DOHH2 (cell line): ENCODE measurements around the gene USP48.

Source experiments
- H3F3A ChIP-seq: fragments of 200-600 bp; sonication (generic), shearing (Covaris generic); 2 replicates; pipeline ENCODE4 v1.6.0; 2016; ENCODE audit warnings: antibody characterized with exemption, mild to moderate bottlenecking; ENCODE audit not compliant: control insufficient read depth, insufficient read depth
- H3K27ac ChIP-seq: fragments of 200-600 bp; sonication (generic); 2 replicates; pipeline ENCODE4 v1.5.1; 2014; ENCODE audit warnings: low read depth, mild to moderate bottlenecking, low read length, moderate library complexity
- H3K27me3 ChIP-seq: fragments of 200-600 bp; sonication (generic); 2 replicates; pipeline ENCODE4 v1.6.1; 2014; ENCODE audit warnings: mild to moderate bottlenecking, low read length, mixed read lengths; ENCODE audit not compliant: control insufficient read depth
- H3K36me3 ChIP-seq: fragments of 200-600 bp; sonication (generic); 2 replicates; pipeline ENCODE4 v1.6.1; 2014; ENCODE audit warnings: mild to moderate bottlenecking, low read length, moderate library complexity, mixed read lengths; ENCODE audit not compliant: control insufficient read depth
- H3K4me1 ChIP-seq: fragments of 200-600 bp; sonication (generic); 2 replicates; pipeline ENCODE4 v1.6.1; 2014; ENCODE audit warnings: mild to moderate bottlenecking, low read length, mixed read lengths; ENCODE audit not compliant: control insufficient read depth
- H3K4me2 ChIP-seq: fragments of 200-600 bp; sonication (generic); 2 replicates; pipeline ENCODE4 v1.6.0; 2014; ENCODE audit warnings: mild to moderate bottlenecking, low read length, moderate library complexity
- H3K4me3 ChIP-seq: fragments of 200-600 bp; sonication (generic); 2 replicates; pipeline ENCODE4 v1.5.1; 2014; ENCODE audit warnings: mild to moderate bottlenecking, low read length, mixed read lengths
- H3K79me2 ChIP-seq: fragments of 200-600 bp; sonication (generic); 2 replicates; pipeline ENCODE4 v1.6.1; 2014; ENCODE audit warnings: mild to moderate bottlenecking, low read length, mixed read lengths; ENCODE audit not compliant: control insufficient read depth
- H3K9me2 ChIP-seq: fragments of 200-600 bp; sonication (generic); replicated peaks from 2 replicates; pipeline ENCODE4 v1.6.1; 2014; ENCODE audit warnings: mild to moderate bottlenecking, low read length, mixed read lengths; ENCODE audit not compliant: control insufficient read depth
- H3K9me3 ChIP-seq: fragments of 200-600 bp; sonication (generic); 2 replicates; pipeline ENCODE4 v1.6.1; 2014; ENCODE audit warnings: antibody characterized with exemption, low read length, mixed read lengths; ENCODE audit not compliant: control insufficient read depth, insufficient read depth
- H4K20me1 ChIP-seq: fragments of 200-600 bp; sonication (generic); 2 replicates; pipeline ENCODE4 v1.6.0; 2014; ENCODE audit warnings: low read depth, mild to moderate bottlenecking, antibody characterized with exemption, low read length, moderate library complexity; ENCODE audit not compliant: control insufficient read depth, insufficient read depth
- EZH2phosphoT487 ChIP-seq: fragments of 200-600 bp; sonication (generic); IDR thresholded peaks from 2 replicates; pipeline ENCODE4 v1.6.1; 2017; ENCODE audit warnings: borderline replicate concordance, mild to moderate bottlenecking, antibody characterized with exemption, low read length, moderate library complexity, mixed read lengths
- TF ChIP-seq, protein P1 (sequence below): fragments of 200-600 bp; sonication (generic); IDR thresholded peaks from one replicate; pipeline ENCODE4 v1.5.1; 2014; ENCODE audit warnings: antibody characterized with exemption, mild to moderate bottlenecking, low read depth, low read length; ENCODE audit not compliant: poor library complexity, severe bottlenecking

Gene USP48

DNA sequence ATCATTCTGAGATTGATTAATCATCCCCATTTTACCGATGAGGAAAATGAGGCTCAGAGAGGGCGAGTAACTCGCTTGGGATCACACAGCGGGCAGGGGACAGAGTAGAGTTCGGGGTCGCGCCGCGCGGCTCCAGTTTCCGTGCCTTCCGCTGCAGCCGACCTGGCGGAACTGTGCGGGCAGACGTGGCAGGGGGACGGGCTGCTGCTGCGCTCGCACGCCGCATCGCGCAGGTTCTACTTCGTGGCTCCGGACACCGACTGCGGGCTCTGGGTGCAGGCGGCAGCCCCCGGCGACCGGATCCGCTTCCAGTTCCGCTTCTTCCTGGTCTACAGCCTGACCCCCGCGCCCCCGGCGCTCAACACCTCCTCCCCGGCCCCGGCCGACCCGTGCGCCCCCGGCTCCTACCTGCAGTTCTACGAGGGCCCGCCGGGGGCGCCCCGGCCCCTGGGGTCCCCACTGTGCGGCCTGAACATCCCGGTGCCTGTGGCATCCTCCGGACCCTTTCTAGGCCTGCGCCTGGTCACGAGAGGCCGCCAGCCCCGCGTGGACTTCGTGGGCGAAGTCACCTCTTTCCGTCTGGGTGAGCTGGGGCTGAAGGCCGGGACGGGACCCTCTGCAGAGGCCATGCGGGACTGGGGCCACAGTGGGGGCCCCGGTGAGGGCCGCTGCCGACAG is 31.4 kb upstream of the USP48 start:
- Histone ChIP-seq H3K36me3 (no peaks in the 10 kb centered on the region), H3K9me3 (no peaks in the 10 kb centered on the region), H3K4me3 (no peak overlapping the region; the same call in 1 of the 2 replicates), H3K4me1 (0 out of 2 replicates have a peak, but pooled peaks cover 2% of the 10 kb centered on the region), H3K9me2 (no peaks in the 10 kb centered on the region), H3F3A (no peaks in the 10 kb centered on the region), H3K4me2 (peak overlapping the region; percentile 24; the same call in 1 of the 2 replicates), H3K27ac (no peak overlapping the region), H3K79me2 (no peaks in the 10 kb centered on the region), H4K20me1 (no peaks in the 10 kb centered on the region), H3K27me3 (no peaks in the 10 kb centered on the region)
- TF ChIP-seq, protein P1, sequence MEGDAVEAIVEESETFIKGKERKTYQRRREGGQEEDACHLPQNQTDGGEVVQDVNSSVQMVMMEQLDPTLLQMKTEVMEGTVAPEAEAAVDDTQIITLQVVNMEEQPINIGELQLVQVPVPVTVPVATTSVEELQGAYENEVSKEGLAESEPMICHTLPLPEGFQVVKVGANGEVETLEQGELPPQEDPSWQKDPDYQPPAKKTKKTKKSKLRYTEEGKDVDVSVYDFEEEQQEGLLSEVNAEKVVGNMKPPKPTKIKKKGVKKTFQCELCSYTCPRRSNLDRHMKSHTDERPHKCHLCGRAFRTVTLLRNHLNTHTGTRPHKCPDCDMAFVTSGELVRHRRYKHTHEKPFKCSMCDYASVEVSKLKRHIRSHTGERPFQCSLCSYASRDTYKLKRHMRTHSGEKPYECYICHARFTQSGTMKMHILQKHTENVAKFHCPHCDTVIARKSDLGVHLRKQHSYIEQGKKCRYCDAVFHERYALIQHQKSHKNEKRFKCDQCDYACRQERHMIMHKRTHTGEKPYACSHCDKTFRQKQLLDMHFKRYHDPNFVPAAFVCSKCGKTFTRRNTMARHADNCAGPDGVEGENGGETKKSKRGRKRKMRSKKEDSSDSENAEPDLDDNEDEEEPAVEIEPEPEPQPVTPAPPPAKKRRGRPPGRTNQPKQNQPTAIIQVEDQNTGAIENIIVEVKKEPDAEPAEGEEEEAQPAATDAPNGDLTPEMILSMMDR: peak; percentile 68
- TF ChIP-seq EZH2phosphoT487: no peak

DNA sequence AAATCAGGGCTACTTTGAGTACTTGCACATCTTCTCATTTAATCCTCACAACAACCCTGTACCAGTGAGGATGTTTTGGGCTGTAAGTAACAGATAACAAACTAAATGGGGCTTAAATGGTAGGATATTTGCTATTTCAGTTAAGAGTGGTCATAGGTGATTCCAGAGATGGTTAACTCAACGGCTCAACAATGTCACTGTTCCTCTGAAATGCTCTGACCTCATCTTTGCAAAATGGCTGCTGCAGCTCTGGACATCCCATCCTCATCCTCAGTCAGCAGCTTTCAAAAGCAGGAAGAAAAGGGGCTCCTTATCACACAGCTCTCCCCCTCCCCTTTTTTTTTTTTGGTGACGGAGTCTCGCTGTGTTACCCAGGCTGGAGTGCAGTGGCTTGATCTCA is 30.6 kb upstream of the USP48 start:
- H3K4me1 ChIP-seq: 0 out of 2 replicates have a peak, but pooled peaks cover 2% of the 10 kb centered on the region
- no peaks in the 10 kb centered on the region for H4K20me1 ChIP-seq
- H3K27me3 ChIP-seq: no peaks in the 10 kb centered on the region
- no peaks in the 10 kb centered on the region for H3K9me2 ChIP-seq
- TF ChIP-seq EZH2phosphoT487: no peak
- TF ChIP-seq, protein P1: no peak
- H3K4me3 ChIP-seq: no peak overlapping the region
- H3K79me2 ChIP-seq: no peaks in the 10 kb centered on the region
- H3F3A ChIP-seq: no peaks in the 10 kb centered on the region
- no peaks in the 10 kb centered on the region for H3K9me3 ChIP-seq
- H3K36me3 ChIP-seq: no peaks in the 10 kb centered on the region
- no peak overlapping the region for H3K4me2 ChIP-seq
- no peak overlapping the region for H3K27ac ChIP-seq

DNA sequence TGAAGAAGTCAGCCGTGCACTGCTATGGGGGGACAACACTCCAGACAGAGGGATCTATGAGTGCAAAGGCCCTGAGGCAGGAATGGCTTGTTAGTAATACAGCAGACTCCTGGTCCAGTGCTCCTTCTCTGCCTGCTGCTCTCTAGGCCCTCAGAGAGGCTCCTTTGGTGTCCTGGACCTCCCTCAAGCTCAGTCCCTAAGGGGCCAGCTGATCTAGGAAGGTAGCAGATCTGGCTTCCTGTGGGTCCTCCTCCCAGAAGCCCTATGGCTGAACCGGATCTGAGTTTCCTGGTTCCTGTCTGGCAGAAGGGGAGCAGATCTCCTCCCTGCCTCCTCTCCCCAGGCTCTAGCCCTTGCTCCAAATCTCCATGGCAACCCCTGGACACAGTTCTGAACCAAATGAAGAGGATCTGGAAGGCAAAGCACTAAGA is 28.9 kb upstream of the USP48 start, which contains the start of gene LDLRAD2:
Gene LDLRAD2 (plus strand): TSS at position 391 of the 431 bp plus-strand sequence. CDS start 187 bp downstream, outside the sequence.
- no peak within 1 kb of the TSS for H3K27ac ChIP-seq
- H3K4me1 ChIP-seq: no peaks in the 10 kb centered on the region

More for the DNA sequence above, 28.9 kb upstream of the USP48 start, which contains the start of gene LDLRAD2:
- Histone ChIP-seq H3K36me3 (no peaks in the 10 kb centered on the region), H3K9me3 (no peaks in the 10 kb centered on the region), H3K9me2 (no peaks in the 10 kb centered on the region), H3F3A (no peaks in the 10 kb centered on the region), H3K79me2 (no peaks in the 10 kb centered on the region), H3K27me3 (no peaks in the 10 kb centered on the region), H3K4me3 (no peak within 1 kb of the TSS), H4K20me1 (no peaks in the 10 kb centered on the region), H3K4me2 (no peak within 1 kb of the TSS)
- TF ChIP-seq, protein P1: no peak
- TF ChIP-seq EZH2phosphoT487: no peak
